Measurements from ENCODE around the gene SLC22A23.
A peak's percentile ranks its signal among the peaks of the same experiment; 100 is the strongest.

SLC22A23 gene

GRCh38 chr6:3456898-3457709, at the start of gene SLC22A23:
Gene SLC22A23 (minus strand): TSS chr6:3457050. CDS start chr6:3456559, 491 bp downstream.
- peak; percentile 75 to 79 for DNase-seq

- no peak for DNase-seq
These were observed 49.4 kb upstream of the SLC22A23 start for GRCh38 chr6:3506200-3506599.

- no peak for DNase-seq
These were observed 48.3 kb upstream of the SLC22A23 start for GRCh38 chr6:3504938-3505805.

GRCh38 chr6:3504354-3504753, 47.5 kb upstream of the SLC22A23 start:
- no peak for DNase-seq

- no peak for DNase-seq
These were observed 45.1 kb upstream of the SLC22A23 start for GRCh38 chr6:3501826-3502500.

GRCh38 chr6:3500262-3501014, 43.6 kb upstream of the SLC22A23 start:
- DNase-seq = no peak

- no peak for DNase-seq
These were observed 42.8 kb upstream of the SLC22A23 start for GRCh38 chr6:3499603-3500002.

- no peak for DNase-seq
These were observed 39.5 kb upstream of the SLC22A23 start for GRCh38 chr6:3496395-3496794.

GRCh38 chr6:3494391-3495100, 37.7 kb upstream of the SLC22A23 start:
- no peak for DNase-seq

GRCh38 chr6:3490625-3490980, 33.8 kb upstream of the SLC22A23 start:
- DNase-seq = no peak

- no peak for DNase-seq
These were observed 33.2 kb upstream of the SLC22A23 start for GRCh38 chr6:3489961-3490624.

GRCh38 chr6:3489027-3489757, 32.3 kb upstream of the SLC22A23 start:
- no peak for DNase-seq

GRCh38 chr6:3484946-3485345, 28.1 kb upstream of the SLC22A23 start:
- DNase-seq = no peak

- no peak for DNase-seq
These were observed 27.3 kb upstream of the SLC22A23 start for GRCh38 chr6:3484192-3484591.

GRCh38 chr6:3483675-3484074, 26.8 kb upstream of the SLC22A23 start:
- DNase-seq = no peak

GRCh38 chr6:3482869-3483268, 26.0 kb upstream of the SLC22A23 start:
- DNase-seq = no peak

GRCh38 chr6:3481640-3482039, 24.8 kb upstream of the SLC22A23 start:
- no peak for DNase-seq

GRCh38 chr6:3480009-3480408, 23.2 kb upstream of the SLC22A23 start:
- DNase-seq = no peak

GRCh38 chr6:3473773-3474172, 16.9 kb upstream of the SLC22A23 start:
- DNase-seq = no peak

- no peak for DNase-seq
These were observed 14.9 kb upstream of the SLC22A23 start for GRCh38 chr6:3471711-3472110.

- no peak for DNase-seq
These were observed 14.4 kb upstream of the SLC22A23 start for GRCh38 chr6:3471286-3471685.
